ENCODE results near the gene TMEM198.

The TMEM198 gene

DNA sequence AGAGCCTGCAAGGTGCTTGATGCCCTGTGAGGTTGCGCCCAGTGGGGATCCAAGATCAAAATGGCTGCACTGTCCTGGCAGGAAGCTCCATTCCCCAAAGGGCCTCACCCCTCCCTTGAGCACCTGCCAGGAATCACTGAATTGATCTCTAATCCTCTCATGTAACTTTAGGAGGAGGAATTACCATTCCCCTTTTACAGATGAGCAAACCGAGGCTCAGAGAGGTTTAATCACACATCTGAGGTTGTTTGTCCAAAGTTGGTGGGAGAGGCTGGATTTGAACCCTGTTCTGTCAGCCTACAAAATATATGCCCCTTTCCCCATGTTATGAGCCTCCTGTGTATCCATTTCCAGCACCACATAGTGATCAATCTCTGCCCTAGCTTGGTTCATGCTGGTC, 19.0 kb upstream of the TMEM198 start:
- no peaks in the 10 kb centered on the region for H3K36me3 Mint-ChIP-seq (ENCODE audit: insufficient read depth)
- H3K9me3 Mint-ChIP-seq: no peaks in the 10 kb centered on the region
- no peak overlapping the region for H3K4me3 Mint-ChIP-seq
- ATAC-seq (replicated peaks) (no peak), DNase-seq (no peak)
- H3K4me1 Mint-ChIP-seq (ENCODE audit: low read depth in 2 of 2): peaks cover 0 to 9% of the 10 kb centered on the region in 2 donors
- peaks cover 87 to 96% of the 10 kb centered on the region in 2 donors for H3K27me3 Mint-ChIP-seq
- H3K27ac Mint-ChIP-seq: no peak overlapping the region

DNA sequence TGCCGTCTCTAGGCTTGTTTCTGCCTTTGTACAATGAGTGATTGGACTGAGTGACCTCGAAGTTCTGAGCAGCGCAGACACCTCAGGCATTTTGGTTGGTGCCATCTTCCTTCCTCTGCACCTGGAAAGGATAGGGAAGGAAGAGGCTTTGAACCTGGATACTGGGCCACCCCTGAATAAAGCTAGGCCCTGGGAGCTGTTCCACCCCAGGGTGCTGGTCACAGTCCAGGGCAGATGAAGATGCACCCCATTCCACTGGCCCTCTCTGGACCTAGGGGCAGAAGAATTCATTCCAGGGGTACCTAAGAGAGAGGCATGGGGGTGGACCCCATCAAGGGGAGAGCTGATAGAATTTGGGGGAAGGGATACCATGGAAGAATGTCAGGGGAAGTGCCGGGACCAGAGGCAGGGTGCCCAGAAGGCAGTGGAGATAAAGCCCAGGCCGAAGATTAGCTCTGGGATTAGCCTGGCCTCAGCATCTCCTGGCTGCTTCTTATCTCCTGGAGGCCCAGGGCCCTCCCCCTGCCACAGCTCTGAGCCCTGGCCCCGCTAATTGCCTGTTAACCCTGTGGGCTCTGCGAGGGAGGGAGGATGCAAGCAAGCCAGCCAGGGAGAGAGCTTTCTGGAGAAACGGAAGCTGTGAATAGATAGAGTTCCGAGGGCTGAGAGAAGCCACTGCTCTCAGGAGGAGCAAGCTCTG, 18.1 kb upstream of the TMEM198 start:
- H3K36me3 Mint-ChIP-seq (ENCODE audit: insufficient read depth): peaks cover 3% of the 10 kb centered on the region
- no peaks in the 10 kb centered on the region for H3K9me3 Mint-ChIP-seq
- peaks cover 0 to 12% of the 10 kb centered on the region in 2 donors for H3K4me1 Mint-ChIP-seq (ENCODE audit: low read depth in 2 of 2)
- no peak overlapping the region for H3K27ac Mint-ChIP-seq
- H3K27me3 Mint-ChIP-seq: peaks cover 88 to 96% of the 10 kb centered on the region in 2 donors
- no peak for DNase-seq
- no peak for ATAC-seq (replicated peaks)
- no peak overlapping the region for H3K4me3 Mint-ChIP-seq

DNA sequence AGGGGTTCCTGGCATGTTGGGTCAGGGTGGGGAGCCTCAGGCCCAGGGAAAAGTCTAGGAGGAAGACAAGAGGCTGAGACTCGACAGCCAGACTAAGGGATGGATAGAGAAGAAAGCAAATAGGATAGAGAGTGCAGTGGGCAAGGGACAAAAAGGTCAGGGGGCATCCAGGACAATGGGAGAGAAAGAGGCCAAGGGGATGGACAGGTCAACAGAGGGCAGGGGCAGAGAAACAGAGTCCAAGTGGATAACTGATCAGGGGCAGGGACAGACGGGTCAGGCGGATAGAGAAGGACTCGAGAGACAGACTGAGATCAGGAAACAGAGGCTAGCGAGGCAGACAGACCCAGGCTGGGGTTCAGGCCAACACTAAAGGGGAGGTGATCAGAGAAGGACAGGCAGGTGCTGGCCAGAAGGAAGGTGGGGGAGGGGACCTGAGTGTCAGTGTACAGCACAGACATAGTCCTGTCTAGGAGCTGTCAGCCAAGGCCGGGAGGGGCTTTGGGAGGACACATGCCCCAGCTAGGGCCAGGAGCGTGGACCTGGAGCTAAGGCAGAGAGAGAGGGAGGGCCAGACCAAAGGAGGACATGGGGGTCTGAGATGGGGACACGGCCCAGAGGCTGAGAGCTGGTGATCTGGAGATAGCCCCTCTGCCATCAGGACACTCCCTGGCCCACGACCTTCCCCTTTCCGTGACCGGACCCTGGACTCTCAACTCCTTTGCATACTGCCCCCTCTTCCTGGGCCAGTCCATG, 17.3 kb upstream of the TMEM198 start:
- no peak overlapping the region for H3K4me3 Mint-ChIP-seq
- no peak for DNase-seq
- H3K4me1 Mint-ChIP-seq (ENCODE audit: low read depth in 2 of 2): peaks cover 0 to 9% of the 10 kb centered on the region in 2 donors
- no peak for ATAC-seq (replicated peaks)
- H3K27ac Mint-ChIP-seq: no peak overlapping the region
- peaks cover 88 to 96% of the 10 kb centered on the region in 2 donors for H3K27me3 Mint-ChIP-seq
- H3K9me3 Mint-ChIP-seq: no peaks in the 10 kb centered on the region
- H3K36me3 Mint-ChIP-seq (ENCODE audit: insufficient read depth): peaks cover 3% of the 10 kb centered on the region

DNA sequence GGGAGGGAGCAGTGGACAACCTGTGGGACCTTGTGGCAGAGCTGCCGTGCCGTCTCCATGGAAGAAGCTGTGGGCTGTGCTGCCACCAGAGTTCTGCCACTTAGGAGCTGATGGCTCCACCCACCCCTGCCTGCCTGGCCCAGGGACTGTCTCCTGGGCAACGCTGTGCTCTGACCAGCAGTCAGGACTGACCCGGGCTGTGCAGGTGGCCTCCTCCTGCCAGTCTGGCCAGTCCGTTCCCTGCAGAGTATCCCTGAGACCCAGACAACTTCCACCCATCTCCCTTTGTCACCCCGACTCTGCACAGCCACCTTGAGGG, 16.8 kb upstream of the TMEM198 start:
- DNase-seq: no peak
- Mint-ChIP-seq H3K9me3 (no peaks in the 10 kb centered on the region), H3K4me3 (no peak overlapping the region), H3K27ac (no peak overlapping the region), H3K36me3 (ENCODE audit: insufficient read depth) (peaks cover 3% of the 10 kb centered on the region), H3K4me1 (ENCODE audit: low read depth in 2 of 2) (peaks cover 0 to 4% of the 10 kb centered on the region in 2 donors), H3K27me3 (peaks cover 87 to 96% of the 10 kb centered on the region in 2 donors)
- ATAC-seq (replicated peaks): no peak

DNA sequence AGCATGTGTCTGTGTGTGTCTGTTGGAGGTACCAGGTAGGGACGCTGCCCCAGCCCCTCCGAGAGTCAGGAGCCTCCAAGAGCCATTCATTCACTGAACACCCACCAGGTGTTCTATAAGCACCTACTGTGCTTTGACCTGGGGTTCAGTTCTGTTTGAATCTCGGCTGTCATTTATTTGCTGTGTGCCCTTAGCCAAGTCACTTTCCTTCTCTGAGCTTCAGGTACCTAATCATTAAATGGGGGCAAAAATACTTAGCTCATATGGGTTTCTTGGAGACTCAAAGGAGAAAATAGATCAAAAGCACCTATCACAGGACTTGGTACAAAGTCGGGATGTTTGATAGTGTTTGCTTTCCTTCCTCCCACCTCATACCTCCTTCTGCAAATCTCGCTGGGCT, 16.4 kb upstream of the TMEM198 start:
- ATAC-seq (replicated peaks) (no peak), DNase-seq (no peak)
- Mint-ChIP-seq H3K9me3 (no peaks in the 10 kb centered on the region), H3K4me1 (ENCODE audit: low read depth in 2 of 2) (peaks cover 0 to 3% of the 10 kb centered on the region in 2 donors), H3K27me3 (peaks cover 86 to 96% of the 10 kb centered on the region in 2 donors), H3K4me3 (no peak overlapping the region), H3K27ac (no peak overlapping the region), H3K36me3 (ENCODE audit: insufficient read depth) (peaks cover 3% of the 10 kb centered on the region)

DNA sequence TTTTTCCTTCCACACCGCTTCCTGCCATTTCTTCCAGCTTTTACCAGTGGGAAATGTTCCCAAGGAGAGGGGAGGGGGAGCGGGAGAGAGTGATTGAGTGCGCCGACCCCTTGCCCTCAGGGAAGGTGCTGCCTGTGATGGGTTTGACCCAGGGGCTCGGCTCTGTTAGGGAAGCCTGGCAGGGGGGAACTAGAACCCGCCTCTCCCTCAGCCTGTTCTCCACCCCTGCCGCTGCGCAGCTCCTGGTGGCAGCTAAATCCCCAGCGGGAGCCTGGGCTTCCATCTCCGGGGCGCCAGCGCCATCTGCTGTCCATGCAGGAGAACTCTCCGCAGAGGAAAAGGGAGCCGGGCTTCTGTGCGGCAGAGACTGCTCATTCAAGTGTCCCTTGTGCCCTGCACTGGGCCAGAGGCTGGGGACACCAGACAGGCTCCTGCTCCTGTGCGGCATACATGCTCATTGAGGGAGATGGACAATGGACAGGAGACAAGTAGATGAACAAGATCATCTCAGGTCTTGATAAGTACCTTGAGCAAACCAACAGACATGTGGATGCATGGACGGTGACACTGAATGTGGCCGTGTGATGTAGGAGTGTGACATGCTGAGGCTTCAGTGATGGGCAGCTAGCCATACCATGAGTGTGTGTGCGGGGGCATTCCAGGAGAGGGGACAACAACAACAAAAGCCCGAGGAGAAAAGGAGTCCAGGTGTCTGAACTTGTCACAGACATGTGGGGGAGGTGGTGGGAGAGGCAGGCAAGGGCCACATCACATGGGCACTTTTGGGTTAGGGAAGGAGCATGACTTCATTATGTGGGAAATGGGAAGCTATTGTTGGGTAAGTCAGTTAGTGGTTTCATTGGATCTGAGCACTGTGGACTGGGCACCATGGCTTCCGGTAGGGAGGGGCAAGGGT, 13.5 kb upstream of the TMEM198 start:
- DNase-seq (peak; percentile 83 to 86 (median 84)), ATAC-seq (replicated peaks) (peak; percentile 97)
- H3K4me3 Mint-ChIP-seq: no peak overlapping the region
- H3K27me3 Mint-ChIP-seq: peaks cover 70 to 97% of the 10 kb centered on the region in 2 donors
- H3K27ac Mint-ChIP-seq: no peak overlapping the region
- peaks cover 3% of the 10 kb centered on the region for H3K36me3 Mint-ChIP-seq (ENCODE audit: insufficient read depth)
- H3K9me3 Mint-ChIP-seq: no peaks in the 10 kb centered on the region
- H3K4me1 Mint-ChIP-seq (ENCODE audit: low read depth in 2 of 2): peaks cover 0 to 3% of the 10 kb centered on the region in 2 donors

DNA sequence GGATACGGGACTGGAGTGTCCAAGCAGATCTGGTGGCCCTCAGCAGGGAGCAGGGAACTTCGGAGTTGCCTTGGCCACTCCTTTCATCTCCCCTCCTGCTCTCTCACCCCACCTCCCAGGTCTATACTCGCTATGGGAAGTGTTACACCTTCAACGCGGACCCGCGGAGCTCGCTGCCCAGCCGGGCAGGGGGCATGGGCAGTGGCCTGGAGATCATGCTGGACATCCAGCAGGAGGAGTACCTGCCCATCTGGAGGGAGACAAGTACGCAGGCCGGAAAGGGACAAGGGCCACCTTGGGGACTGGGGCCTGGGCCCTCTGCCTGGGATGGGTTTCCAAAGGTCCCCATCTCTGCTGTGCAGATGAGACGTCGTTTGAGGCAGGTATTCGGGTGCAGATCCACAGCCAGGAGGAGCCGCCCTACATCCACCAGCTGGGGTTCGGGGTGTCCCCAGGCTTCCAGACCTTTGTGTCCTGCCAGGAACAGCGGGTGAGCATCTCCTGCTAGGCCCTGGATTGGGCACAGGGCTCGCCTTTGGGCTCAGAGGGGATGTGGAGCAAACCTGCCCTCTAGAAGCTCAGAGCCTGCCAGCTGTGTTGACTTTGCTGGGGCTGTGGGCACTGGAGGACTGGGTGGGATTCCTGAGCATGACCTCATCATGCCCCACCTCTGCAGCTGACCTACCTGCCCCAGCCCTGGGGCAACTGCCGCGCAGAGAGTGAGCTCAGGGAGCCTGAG, 12.0 kb upstream of the TMEM198 start:
- no peak for DNase-seq
- Mint-ChIP-seq H3K27me3 (peaks cover 59 to 94% of the 10 kb centered on the region in 2 donors), H3K9me3 (no peaks in the 10 kb centered on the region), H3K4me1 (ENCODE audit: low read depth in 2 of 2) (peaks cover 0 to 3% of the 10 kb centered on the region in 2 donors), H3K4me3 (no peak overlapping the region), H3K36me3 (ENCODE audit: insufficient read depth) (peaks cover 3% of the 10 kb centered on the region), H3K27ac (no peak overlapping the region)
- ATAC-seq (replicated peaks): no peak

DNA sequence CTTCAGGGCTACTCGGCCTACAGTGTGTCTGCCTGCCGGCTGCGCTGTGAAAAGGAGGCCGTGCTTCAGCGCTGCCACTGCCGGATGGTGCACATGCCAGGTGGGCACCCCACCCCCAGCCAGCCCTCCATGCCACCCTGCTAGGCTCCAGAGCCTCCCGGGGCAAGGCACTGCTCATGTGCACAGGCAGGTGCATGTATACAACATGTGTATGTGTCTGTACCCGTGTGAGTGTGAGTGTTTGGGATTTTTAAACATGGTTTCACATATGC, 11.5 kb upstream of the TMEM198 start:
- H3K4me1 Mint-ChIP-seq (ENCODE audit: low read depth in 2 of 2): peaks cover 0 to 3% of the 10 kb centered on the region in 2 donors
- no peak for DNase-seq
- no peak overlapping the region for H3K4me3 Mint-ChIP-seq
- no peak overlapping the region for H3K27ac Mint-ChIP-seq
- peaks cover 54 to 89% of the 10 kb centered on the region in 2 donors for H3K27me3 Mint-ChIP-seq
- no peaks in the 10 kb centered on the region for H3K9me3 Mint-ChIP-seq
- peaks cover 3% of the 10 kb centered on the region for H3K36me3 Mint-ChIP-seq (ENCODE audit: insufficient read depth)
- no peak for ATAC-seq (replicated peaks)

DNA sequence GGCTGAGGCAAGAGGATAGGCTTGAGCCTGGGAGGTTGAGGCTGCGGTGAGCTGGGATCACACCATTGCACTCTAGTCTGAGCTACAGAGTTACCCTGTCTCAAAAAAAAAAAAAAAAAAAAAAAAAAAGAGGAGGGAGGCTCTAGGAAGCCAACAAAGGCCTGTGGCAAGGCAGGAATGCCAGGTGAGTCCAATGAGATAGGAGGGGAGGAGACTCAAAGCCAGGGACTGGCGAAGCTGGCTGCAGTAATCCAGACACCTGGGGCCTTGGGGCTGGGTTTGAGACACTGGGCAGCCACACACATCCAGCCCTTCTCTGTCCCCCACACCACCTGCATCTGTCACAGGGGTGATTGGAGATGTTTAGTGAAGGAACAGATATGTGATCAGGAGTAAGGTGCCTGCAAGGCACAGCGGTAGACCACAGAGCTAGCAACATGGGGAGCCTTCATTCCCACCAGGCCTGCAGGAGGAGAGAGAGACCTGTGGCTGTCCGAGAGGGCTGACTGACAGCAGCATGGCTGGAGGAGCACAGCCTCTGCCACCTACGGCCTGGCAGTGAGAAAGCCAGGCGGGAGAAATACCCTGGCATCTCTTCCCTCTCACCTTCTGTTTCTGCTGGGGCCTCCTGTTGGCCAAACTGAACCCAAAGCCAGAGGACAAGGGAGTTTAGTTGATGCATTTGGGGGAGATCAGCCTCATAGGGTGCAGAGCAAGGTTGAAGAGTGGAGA, 9.7 kb upstream of the TMEM198 start:
- ATAC-seq (replicated peaks) (no peak), DNase-seq (no peak)
- Mint-ChIP-seq H3K4me1 (ENCODE audit: low read depth in 2 of 2) (peaks cover 0 to 3% of the 10 kb centered on the region in 2 donors), H3K4me3 (no peak overlapping the region), H3K9me3 (no peaks in the 10 kb centered on the region), H3K27me3 (peaks cover 42 to 71% of the 10 kb centered on the region in 2 donors), H3K27ac (no peak overlapping the region), H3K36me3 (ENCODE audit: insufficient read depth) (peaks cover 8% of the 10 kb centered on the region)

DNA sequence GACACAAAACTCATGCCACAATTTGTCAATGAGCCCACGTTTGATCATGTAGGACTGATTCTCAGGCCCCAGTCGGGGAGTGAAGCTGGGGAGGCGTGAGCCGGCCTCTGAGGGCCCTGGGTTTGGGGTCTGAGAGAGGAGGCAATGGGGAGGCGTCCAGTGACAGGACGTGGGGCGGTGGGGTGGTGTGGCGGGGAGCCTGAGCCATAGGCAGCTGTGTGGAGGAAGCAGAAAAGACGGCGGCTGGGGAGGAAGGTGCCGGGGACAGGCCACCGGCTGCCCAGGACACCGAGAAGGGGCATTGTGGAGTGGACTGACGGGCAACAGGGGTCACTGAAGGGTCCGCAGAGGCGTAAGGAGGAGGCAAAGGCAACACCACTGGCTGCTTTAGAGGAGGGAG, 7.4 kb upstream of the TMEM198 start:
- no peaks in the 10 kb centered on the region for H3K9me3 Mint-ChIP-seq
- peaks cover 4% of the 10 kb centered on the region for H3K36me3 Mint-ChIP-seq (ENCODE audit: insufficient read depth)
- no peaks in the 10 kb centered on the region for H3K4me1 Mint-ChIP-seq (ENCODE audit: low read depth in 2 of 2)
- H3K27ac Mint-ChIP-seq: no peak overlapping the region
- no peak overlapping the region for H3K4me3 Mint-ChIP-seq
- H3K27me3 Mint-ChIP-seq: peaks cover 18 to 48% of the 10 kb centered on the region in 2 donors
- no peak for DNase-seq
- ATAC-seq (replicated peaks): no peak

DNA sequence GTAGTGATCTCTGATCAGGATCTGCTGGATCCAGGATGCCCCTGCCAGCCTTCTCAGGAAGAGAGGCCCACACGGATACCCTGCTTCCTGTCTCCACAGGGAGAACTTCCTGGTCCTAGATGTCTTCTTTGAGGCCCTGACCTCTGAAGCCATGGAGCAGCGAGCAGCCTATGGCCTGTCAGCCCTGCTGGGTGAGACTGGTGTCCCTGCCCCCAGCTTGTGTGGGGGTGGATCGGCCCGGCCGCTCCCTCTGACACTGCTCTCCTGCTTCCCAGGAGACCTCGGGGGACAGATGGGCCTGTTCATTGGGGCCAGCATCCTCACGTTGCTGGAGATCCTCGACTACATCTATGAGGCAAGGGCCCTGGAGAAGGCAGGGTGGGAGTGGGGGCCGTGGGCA, 6.9 kb upstream of the TMEM198 start:
- Mint-ChIP-seq H3K36me3 (ENCODE audit: insufficient read depth) (peaks cover 7% of the 10 kb centered on the region), H3K4me3 (no peak overlapping the region), H3K9me3 (no peaks in the 10 kb centered on the region), H3K27me3 (peaks cover 13 to 42% of the 10 kb centered on the region in 2 donors), H3K4me1 (ENCODE audit: low read depth in 2 of 2) (peaks cover 2% of the 10 kb centered on the region in 2 donors), H3K27ac (no peak overlapping the region)
- ATAC-seq (replicated peaks): no peak
- no peak for DNase-seq

DNA sequence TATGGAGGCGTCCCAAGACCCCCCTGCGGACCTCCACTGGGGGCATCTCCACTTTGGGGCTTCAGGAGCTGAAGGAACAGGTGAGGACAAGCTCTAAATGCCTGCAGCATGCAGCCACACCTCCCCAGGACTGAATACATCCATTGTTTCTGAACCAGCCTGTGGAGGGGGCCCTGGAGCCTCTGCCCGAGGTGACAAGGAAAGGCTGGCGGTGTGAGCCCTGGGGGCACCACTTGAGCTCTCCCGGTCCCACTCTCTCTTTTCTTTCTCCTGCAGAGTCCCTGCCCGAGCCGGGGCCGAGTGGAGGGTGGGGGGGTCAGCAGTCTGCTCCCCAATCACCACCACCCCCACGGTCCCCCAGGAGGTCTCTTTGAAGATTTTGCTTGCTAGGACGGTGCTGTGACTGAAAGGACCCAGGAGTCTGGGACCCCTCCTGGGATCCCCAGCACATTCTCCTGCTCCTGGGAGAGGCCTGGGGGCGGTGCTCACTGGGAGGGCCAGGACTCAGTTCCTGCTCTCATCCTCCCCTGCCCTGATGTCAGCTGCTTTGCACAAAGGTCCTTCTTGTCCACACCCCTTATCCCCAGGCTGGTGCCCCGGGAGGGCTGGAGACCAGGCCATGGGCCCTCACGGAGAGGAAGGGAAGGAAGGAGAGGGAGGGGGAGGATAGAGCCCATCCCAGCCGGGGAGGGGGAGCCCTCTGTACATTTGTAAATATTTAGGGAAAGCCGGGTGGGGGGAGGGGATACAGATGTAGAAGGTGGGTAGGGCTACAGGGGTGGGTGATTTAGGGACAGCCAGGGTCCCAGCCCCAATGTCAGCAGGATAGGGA, 6.0 kb upstream of the TMEM198 start:
- Mint-ChIP-seq H3K9me3 (no peaks in the 10 kb centered on the region), H3K27me3 (peaks cover 7 to 33% of the 10 kb centered on the region in 2 donors), H3K4me1 (ENCODE audit: low read depth in 2 of 2) (peaks cover 5 to 11% of the 10 kb centered on the region in 2 donors), H3K36me3 (ENCODE audit: insufficient read depth) (peaks cover 7% of the 10 kb centered on the region), H3K27ac (no peak overlapping the region), H3K4me3 (no peak overlapping the region)
- no peak for ATAC-seq (replicated peaks)
- DNase-seq: no peak

Data from effector memory CD8-positive, alpha-beta T cell (primary cell).